GM18873 (cell line): Measurements from ENCODE around the gene GJD2.

Source experiments
- ATAC-seq: cut with Tn5 transposase; IDR thresholded peaks from one replicate; pipeline ENCODE4 v1.9.1; 2021; ENCODE audit warnings: mild to moderate bottlenecking, moderate library complexity, moderate number of reproducible peaks; ENCODE audit not compliant: unreplicated experiment, low FRiP score

GJD2 gene

DNA sequence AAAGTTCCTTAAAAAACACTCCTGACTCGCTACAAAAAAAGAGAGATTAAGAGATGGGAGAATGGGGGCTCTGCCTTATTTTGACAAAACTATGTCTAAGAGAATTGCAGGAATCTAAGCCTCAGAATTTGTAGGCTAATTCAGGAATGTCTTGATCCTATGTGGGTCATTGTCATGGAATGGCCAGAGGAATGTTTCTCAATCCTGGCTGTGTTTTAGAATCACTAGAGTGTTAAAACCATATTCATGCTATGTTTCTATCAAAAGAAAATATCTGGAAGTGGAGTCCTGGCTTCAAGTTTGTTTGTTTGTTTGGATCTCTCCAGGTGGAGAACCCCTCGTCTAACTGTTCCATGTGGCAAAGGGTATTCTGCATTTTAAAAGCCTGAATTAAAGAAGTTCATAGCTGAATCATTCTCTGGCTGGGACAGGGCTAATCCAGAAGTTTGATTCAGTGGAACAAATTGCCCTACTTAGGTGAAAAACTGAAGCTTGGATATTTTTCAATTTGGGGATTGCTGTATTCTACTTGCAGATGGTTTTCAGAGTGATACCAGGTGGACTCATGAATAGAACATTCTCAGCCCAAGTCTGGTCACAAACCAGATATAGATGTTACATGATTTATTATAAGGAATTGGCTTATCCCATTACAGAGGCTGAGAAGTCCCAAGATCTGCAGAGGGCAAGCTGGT lies 28.2 kb downstream of the GJD2 start:
- no peak for ATAC-seq

DNA sequence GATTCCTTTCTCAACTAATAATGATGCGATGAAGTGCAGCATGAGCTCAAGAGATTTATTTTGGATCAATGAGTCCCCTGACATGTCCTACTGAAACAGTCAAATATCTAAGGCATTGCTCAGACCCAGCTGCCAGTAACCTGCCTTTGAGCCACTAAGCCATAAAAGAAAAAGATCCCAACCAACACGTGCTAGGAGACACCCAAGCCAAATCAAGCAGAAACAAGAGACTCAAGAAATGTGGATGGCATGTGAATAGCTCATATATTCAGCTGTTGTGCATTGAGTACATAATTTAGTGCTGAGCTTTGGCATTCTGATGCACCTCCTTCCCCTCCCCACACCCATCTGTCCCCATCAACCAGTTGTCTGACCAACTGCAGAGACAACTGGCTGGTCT lies 29.2 kb downstream of the GJD2 start:
- ATAC-seq, result no peak

DNA sequence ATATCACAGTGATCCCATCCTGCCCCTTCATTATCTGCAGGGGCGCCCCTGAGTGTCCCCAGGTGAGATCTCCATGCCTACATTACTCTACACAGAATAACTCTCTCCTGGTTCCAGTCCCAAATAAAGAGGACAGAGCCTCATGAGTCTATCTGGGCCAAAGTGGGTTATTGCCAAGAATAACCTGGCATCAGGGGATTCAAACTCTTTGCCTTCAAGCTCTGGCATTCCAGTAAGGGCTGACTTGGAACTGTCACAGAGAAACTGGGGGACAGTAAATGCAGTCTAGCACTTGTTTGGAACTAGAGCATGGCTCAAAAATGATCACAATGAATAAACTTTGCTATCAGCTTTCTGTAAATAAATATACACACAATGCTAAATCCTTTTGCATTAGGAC lies 30.3 kb downstream of the GJD2 start:
- no peak for ATAC-seq

DNA sequence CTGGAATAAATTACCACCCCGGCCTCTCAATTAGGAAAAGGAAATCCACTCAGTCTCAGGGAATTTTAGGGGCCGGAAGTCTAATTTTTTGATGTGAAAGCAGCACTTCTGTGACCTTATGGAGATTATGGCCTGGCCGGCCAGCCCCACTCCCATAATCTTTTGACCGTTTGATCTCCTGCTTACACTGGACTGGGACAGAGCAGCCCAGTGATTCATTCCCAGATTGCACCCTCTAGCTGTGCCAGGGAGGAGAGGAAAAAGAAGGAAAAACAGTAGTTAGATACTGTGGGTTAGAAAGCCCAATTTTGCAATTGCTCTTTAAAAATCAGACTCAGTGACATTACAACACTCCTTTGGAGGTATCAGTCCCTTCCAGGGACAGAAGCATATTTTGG lies 32.4 kb downstream of the GJD2 start:
- ATAC-seq, result no peak

DNA sequence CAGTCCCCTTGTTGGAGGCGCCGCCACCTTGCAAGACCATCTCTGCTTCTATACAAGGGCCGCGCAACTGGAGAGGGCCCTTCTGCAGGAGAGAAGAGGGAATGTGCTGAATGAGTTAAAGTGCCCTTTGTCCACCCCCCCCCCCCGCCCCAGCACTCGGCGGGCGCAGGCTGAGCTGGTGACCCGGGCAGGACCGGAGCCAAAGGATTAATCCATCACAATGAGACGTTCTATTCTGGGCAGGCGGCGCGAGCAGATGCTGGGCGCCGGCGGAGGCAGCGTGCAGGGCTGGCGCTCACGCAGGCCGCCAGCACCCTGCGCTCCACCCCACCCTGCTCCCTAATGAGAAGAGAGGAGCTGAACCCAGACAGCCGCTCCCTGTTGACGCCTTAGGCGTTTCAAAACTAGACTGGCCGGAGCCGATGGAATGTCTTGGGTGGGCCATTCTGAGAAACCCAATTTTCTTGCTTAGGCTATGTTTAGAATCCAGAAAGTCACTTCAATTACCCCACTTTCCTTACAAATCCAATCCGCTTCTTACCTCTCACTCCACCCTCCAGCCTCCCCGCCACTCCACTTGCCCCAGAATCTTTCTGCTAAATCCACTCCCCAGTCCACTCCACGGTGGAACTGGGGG lies 32.9 kb downstream of the GJD2 start:
- ATAC-seq, result no peak

- ATAC-seq, result no peak
These were observed 33.5 kb downstream of the GJD2 start for GRCh38 chr15:34721157-34721801.

DNA sequence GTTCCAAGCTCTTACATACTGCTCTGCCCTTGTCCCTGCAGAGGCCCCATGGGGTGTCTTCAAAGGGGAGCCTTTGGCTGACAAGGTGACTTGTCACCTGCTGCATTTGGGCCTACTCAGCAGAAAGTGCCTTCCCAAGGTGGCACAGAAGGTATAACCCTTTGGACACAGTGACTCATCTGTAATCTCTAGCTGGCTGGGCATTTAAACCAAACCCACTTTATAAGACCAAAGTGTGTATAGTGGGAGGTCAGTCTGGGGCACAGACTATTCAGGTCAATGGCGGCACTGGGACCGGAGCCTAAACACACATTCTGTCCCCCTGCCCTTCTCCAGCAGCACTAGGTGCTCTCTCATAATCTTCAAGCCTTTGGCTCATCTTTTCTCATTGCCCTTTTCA lies 35.1 kb downstream of the GJD2 start:
- no peak for ATAC-seq

GRCh38 chr15:34718681-34719665 lies 35.8 kb downstream of the GJD2 start:
- no peak for ATAC-seq

- ATAC-seq, result no peak
These were observed 37.1 kb downstream of the GJD2 start for GRCh38 chr15:34717729-34718128.

DNA sequence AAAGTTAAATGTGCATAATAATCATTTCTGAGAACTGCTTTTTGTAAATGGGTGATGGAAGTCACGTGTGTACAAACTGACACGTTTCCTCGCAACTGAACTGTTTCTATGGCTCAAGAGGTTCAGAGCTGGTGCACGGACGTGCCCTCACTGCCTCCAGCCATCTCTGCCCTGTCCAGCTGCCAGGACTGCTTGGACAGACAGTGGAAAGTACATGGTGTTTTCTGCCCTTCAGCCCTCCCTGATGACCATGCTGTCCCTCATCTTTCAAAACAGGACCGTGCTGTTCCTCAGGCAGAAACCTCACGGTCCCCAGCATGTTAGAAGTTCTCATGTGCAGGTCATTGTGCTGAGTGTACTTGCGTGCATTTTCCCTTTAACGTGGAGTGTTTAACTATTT lies 38.7 kb downstream of the GJD2 start:
- no peak for ATAC-seq

DNA sequence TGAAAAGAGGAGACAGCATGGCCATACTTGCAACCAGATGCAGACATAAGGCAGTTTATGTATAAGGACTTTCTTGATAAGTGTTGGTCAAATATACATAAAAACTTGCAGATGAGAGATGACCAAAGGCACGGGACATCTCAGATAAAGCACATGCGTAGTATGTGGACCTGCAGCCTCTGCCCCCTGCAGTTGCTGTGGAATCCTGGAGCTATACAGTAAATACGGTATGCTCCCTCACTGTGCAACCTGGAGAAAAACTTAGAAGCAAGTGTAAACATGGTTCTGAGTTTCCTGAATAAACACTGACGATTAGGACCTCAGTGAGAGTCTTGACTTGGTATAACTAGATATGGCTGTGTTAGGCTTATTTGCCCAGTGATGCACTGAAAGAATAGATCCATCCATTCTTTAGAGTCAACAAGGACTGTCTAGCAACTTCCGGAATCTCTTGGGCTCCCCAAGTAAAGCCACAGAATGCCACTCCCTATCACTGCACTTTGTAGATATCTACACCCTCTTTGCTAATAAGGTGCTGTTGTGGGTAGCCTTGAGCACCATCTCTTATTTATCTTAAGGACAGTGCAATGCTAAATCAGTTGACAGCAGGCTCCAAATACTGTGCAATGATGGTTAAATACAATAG lies 40.2 kb downstream of the GJD2 start:
- no peak for ATAC-seq

DNA sequence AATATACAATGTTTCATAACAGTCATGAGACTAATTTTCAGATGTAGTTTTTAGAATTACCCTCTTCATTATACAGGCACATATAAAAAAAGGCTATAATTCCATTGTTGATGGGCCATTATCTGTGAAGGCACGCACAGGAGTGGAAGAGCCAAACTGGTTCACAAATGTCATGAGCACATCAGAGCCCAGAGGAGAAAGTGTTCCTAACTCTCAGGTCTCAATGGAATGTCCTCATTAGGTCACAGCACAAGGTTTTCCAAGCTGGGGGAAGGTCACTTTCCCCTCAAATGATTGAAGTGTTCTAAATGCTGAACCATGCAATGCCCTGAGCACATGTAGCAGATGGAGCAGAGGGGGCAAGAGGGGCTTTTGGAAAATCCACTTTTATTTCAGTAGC lies 41.2 kb downstream of the GJD2 start:
- no peak for ATAC-seq

DNA sequence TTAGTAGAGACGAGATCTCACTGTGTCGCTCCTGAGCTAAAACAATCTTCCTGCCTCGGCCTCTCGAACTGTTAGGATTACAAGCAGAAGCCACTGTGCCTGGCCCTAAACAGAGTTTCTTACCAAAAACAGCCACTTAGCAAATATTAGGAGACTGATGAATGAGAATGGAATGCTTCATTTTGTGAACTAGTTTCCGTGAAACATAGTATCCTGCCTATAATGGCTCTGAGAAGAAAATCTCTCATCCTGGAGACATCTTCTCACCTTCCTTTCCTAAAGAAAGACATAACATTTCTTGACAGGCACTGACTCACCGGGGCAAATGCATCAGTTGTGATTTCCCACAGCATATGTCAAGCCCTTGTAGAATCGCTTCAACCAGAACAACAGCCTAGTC lies 44.9 kb downstream of the GJD2 start:
- ATAC-seq, result no peak

GRCh38 chr15:34708422-34708821 lies 46.4 kb downstream of the GJD2 start:
- no peak for ATAC-seq

DNA sequence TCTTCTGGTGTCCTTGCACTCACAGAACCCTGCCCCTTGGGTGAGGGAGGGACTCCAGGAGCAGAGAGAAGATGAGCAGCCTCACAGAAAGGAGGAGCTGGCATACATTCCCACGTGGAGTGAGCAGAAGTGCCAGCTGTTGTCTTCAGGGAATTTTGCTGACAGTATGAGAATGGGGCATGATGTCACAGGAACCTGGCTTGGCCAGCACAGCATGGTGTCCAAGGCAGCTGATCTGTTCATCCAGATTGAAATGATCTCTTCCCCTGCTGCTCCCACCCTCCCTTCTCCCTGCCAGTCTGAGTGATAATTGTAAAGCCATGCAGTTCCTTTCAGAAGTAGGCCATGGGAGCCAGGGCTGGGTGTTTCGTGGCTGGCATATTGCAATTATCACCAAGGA lies 53.3 kb downstream of the GJD2 start:
- ATAC-seq, result no peak
